ENCODE measurements around the gene CROCC2.

CROCC2 gene

DNA sequence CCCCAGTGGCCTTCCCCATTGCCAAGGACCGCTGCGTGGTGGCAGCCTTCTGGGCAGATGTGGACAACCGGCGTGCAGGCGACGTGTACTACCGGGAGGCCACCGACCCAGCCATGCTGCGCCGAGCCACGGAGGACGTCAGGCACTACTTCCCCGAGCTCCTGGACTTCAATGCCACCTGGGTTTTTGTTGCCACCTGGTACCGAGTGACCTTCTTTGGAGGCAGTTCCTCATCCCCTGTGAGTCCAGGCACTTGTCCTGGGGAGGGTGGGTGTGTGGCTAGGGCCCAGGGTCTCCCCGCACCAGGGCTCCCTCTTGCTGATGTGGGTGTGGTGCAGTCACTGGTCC lies 124.2 kb downstream of the CROCC2 start:
- DNase-seq (ENCODE audit: extremely low read depth, insufficient read length) = no peak
- Histone ChIP-seq H3K27me3 (replicated peaks; ENCODE audit: control insufficient read depth, insufficient read depth, low read length) (no peaks in the 10 kb centered on the region; the same call in 1 of the 2 replicates), H3K36me3 (ENCODE audit: control insufficient read depth, insufficient read depth, low read length) (no peaks in the 10 kb centered on the region), H3K4me3 (replicated peaks; ENCODE audit: low read depth, low read length) (no peak overlapping the region)
- TF ChIP-seq, protein P1, sequence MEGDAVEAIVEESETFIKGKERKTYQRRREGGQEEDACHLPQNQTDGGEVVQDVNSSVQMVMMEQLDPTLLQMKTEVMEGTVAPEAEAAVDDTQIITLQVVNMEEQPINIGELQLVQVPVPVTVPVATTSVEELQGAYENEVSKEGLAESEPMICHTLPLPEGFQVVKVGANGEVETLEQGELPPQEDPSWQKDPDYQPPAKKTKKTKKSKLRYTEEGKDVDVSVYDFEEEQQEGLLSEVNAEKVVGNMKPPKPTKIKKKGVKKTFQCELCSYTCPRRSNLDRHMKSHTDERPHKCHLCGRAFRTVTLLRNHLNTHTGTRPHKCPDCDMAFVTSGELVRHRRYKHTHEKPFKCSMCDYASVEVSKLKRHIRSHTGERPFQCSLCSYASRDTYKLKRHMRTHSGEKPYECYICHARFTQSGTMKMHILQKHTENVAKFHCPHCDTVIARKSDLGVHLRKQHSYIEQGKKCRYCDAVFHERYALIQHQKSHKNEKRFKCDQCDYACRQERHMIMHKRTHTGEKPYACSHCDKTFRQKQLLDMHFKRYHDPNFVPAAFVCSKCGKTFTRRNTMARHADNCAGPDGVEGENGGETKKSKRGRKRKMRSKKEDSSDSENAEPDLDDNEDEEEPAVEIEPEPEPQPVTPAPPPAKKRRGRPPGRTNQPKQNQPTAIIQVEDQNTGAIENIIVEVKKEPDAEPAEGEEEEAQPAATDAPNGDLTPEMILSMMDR (IDR thresholded peaks at IDR 0.05; ENCODE audit: insufficient read depth, low read length, poor library complexity, severe bottlenecking) = no peak

DNA sequence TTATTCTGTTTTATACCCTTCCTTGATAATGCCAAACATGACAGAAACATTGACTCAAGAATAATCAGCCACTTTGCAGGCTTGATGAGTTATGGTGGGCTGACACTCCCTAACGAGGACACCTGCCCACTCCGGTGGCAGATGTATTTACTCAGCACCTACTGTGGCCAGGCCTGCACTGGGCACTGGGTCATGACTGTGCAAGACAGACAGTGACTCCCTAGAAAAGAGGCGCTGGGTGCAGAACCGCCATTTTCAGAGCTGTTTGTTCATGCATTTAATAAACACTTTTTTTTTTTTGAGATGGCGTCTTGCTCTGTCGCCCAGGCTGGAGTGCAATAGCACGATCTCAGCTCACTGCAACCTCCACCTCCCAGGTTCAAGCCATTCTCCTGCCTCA lies 124.7 kb downstream of the CROCC2 start:
- TF ChIP-seq, protein P1 (IDR thresholded peaks at IDR 0.05; ENCODE audit: insufficient read depth, low read length, poor library complexity, severe bottlenecking) = no peak
- no peak for DNase-seq (ENCODE audit: extremely low read depth, insufficient read length)

DNA sequence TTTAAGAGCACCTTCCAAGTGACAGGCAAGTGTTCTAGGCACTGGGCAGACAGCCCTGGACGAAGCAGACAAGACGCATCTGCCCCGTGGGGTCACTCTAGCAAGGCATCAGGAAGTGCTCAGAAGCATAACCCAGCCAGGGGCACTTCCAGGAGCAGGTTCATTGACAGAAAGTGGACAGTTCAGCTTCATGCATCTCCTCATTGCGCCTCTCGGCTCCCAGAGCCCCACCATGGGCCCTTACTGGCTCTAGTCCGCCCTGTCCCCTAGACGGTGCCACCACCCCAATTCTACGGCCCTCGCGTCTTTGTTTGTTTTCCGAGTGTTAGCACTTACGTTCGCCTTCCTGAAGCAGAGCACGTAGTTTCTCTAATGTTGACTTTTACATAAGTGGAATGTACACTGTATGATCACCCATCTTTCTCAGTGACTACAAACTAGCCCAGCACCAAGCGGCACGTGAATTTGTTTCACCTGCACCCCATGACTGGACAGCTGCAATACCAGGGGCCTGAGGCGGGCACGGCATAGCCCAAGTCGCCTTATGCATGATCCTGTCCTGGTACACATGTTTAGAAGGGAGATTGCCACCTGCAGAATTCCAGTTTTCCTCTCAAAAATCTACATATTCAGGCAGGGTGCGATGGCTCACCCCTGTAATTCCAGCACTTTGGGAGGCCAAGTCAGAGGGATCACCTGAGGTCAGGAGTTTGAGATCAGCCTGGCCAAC lies 125.5 kb downstream of the CROCC2 start:
- DNase-seq (ENCODE audit: extremely low read depth, insufficient read length) = no peak
- TF ChIP-seq, protein P1 (IDR thresholded peaks at IDR 0.05; ENCODE audit: insufficient read depth, low read length, poor library complexity, severe bottlenecking) = no peak

More for the DNA sequence above, 124.7 kb downstream of the CROCC2 start:
- Histone ChIP-seq H3K36me3 (ENCODE audit: control insufficient read depth, insufficient read depth, low read length) (no peaks in the 10 kb centered on the region), H3K27me3 (replicated peaks; ENCODE audit: control insufficient read depth, insufficient read depth, low read length) (no peaks in the 10 kb centered on the region; the same call in 1 of the 2 replicates), H3K4me3 (replicated peaks; ENCODE audit: low read depth, low read length) (no peak overlapping the region)

DNA sequence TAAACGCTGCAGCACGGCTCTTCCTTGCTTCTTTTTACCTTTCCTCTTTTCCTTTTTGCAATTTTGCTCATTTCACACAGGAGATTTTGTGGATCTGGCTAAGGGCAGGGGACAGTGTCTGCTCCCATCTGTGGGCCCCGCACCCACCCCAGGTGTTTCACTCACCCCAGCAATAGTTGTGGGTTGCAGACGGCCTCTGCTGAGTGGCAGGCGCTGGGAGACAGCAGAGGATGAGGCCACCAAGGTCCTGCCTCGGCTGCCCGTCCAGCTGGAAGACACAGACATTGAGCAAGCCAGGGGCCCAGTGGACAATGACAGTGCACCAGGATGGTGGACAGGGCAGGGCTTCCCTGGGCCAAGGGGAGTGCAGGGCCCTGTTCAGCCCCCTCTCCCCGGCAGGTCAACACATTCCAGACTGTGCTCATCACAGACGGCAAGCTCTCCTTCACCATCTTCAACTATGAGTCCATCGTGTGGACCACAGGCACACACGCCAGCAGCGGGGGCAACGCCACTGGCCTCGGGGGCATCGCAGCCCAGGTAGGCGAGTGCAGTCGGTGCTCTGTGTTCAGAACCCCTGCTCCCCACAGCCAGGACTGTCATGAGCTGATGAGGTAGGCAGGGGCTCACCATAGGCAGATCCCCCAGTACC lies 127.3 kb downstream of the CROCC2 start:
- H3K4me3 ChIP-seq (replicated peaks; ENCODE audit: low read depth, low read length) = no peak overlapping the region
- H3K36me3 ChIP-seq (ENCODE audit: control insufficient read depth, insufficient read depth, low read length) = no peaks in the 10 kb centered on the region
- TF ChIP-seq, protein P1 (IDR thresholded peaks at IDR 0.05; ENCODE audit: insufficient read depth, low read length, poor library complexity, severe bottlenecking) = no peak
- DNase-seq (ENCODE audit: extremely low read depth, insufficient read length) = no peak
- H3K27me3 ChIP-seq (replicated peaks; ENCODE audit: control insufficient read depth, insufficient read depth, low read length) = no peaks in the 10 kb centered on the region; the same call in 1 of the 2 replicates

More for the DNA sequence above, 125.5 kb downstream of the CROCC2 start:
- Histone ChIP-seq H3K4me3 (replicated peaks; ENCODE audit: low read depth, low read length) (no peak overlapping the region), H3K27me3 (replicated peaks; ENCODE audit: control insufficient read depth, insufficient read depth, low read length) (no peaks in the 10 kb centered on the region; the same call in 1 of the 2 replicates), H3K36me3 (ENCODE audit: control insufficient read depth, insufficient read depth, low read length) (no peaks in the 10 kb centered on the region)

DNA sequence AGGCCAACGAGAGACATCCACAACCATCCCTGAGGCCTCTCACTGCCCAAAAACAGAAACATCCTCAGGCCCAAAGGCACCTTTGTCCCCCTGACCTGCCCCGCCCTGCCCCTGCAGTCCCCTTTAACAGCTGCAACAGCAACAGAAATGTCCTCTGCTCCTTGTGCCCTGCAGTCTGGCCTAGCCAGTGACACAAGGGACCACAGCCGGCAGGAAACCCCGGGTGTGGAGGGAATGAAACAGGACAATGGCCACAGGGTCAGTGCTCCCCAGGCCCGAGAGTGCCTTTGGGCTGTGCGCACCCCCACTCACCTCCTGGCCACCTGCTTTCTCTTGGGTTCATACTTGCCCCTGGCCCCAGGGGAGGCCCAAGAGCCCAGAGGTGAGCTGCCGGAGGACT lies 127.9 kb downstream of the CROCC2 start:
- Histone ChIP-seq H3K27me3 (replicated peaks; ENCODE audit: control insufficient read depth, insufficient read depth, low read length) (no peaks in the 10 kb centered on the region; the same call in 1 of the 2 replicates), H3K4me3 (replicated peaks; ENCODE audit: low read depth, low read length) (no peak overlapping the region), H3K36me3 (ENCODE audit: control insufficient read depth, insufficient read depth, low read length) (no peaks in the 10 kb centered on the region)
- DNase-seq (ENCODE audit: extremely low read depth, insufficient read length) = no peak
- TF ChIP-seq, protein P1 (IDR thresholded peaks at IDR 0.05; ENCODE audit: insufficient read depth, low read length, poor library complexity, severe bottlenecking) = no peak
